Measurements from ENCODE around the gene NRG3. TPM values are rescaled to one million over a fixed set of nuclear protein-coding genes. Genes with fewer than 3 reads are reported as not detected.

NRG3 gene
- total and polyA plus RNA-seq, 2 donors (not counting 1 experiment from before 2014, with no cell fraction given): not detected

DNA sequence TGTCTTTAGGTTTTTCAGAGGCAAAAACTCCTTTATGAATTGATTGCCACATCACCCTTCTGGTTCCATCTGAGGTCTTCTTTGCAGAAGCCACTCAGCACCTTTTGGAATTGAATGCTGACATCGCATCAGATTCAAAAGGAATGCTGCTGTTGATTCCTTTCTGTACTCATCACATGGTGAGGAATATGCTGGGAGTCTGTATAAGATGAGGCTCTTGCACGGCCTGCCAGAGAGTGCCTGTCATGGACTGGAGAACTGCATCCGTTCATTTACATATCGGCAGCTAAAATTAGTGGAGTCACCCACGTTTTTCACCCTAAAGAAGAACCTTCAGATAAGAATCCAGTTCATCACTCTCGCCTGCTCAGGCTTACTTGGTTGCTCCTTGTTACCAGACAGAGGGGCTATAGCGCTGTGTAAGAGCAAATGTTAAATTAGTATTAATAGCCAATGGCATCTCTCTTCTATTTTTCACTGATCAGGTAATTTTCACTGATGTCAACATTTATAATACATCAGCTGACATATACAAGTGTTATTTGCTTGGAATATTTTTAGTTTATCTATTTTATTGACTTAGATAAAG lies 14.3 kb downstream of the NRG3 start:
- H3K4me3 ChIP-seq (replicated peaks in 1 of 4; ENCODE audit: control extremely low read depth in 1 of 4, insufficient read depth in 1 of 4, low read depth in 3 of 4, low read length in 4 of 4): no peak overlapping the region
- H3K9ac ChIP-seq (ENCODE audit: insufficient read depth, low read length): no peak overlapping the region
- no peak overlapping the region for H3K4me2 ChIP-seq (ENCODE audit: extremely low read depth, insufficient read depth, low read length)
- H3K79me2 ChIP-seq (ENCODE audit: control insufficient read depth, insufficient read depth, low read length): no peaks in the 10 kb centered on the region
- no peaks in the 10 kb centered on the region for H3K4me1 ChIP-seq (ENCODE audit: control insufficient read depth, extremely low read depth, insufficient read depth, low read length)
- no peak overlapping the region for H3K27ac ChIP-seq (ENCODE audit: insufficient read depth, low read length)
- H3K9me3 ChIP-seq (ENCODE audit: control insufficient read depth, insufficient read depth, low read depth, low read length): no peaks in the 10 kb centered on the region
- no peaks in the 10 kb centered on the region for H4K20me1 ChIP-seq (ENCODE audit: control insufficient read depth, extremely low read depth, insufficient read depth, low read length)
- TF ChIP-seq, protein P1, sequence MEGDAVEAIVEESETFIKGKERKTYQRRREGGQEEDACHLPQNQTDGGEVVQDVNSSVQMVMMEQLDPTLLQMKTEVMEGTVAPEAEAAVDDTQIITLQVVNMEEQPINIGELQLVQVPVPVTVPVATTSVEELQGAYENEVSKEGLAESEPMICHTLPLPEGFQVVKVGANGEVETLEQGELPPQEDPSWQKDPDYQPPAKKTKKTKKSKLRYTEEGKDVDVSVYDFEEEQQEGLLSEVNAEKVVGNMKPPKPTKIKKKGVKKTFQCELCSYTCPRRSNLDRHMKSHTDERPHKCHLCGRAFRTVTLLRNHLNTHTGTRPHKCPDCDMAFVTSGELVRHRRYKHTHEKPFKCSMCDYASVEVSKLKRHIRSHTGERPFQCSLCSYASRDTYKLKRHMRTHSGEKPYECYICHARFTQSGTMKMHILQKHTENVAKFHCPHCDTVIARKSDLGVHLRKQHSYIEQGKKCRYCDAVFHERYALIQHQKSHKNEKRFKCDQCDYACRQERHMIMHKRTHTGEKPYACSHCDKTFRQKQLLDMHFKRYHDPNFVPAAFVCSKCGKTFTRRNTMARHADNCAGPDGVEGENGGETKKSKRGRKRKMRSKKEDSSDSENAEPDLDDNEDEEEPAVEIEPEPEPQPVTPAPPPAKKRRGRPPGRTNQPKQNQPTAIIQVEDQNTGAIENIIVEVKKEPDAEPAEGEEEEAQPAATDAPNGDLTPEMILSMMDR (conservative IDR thresholded peaks at IDR 0.05 in 1 of 2, IDR thresholded peaks at IDR 0.05 in 1 of 2; ENCODE audit: low read depth in 1 of 2, low read length in 2 of 2): no peak
- no peak for TF ChIP-seq EZH2 (IDR thresholded peaks at IDR 0.05; ENCODE audit: low read length, missing control alignments)
- H2AFZ ChIP-seq (ENCODE audit: low read length): no peak overlapping the region
- DNase-seq (ENCODE audit: low read depth in 2 of 2): no peak
- H3K27me3 ChIP-seq (ENCODE audit: control insufficient read depth, insufficient read depth, low read length): no peaks in the 10 kb centered on the region
- no peaks in the 10 kb centered on the region for H3K36me3 ChIP-seq (ENCODE audit: control insufficient read depth, insufficient read depth, low read length)

DNA sequence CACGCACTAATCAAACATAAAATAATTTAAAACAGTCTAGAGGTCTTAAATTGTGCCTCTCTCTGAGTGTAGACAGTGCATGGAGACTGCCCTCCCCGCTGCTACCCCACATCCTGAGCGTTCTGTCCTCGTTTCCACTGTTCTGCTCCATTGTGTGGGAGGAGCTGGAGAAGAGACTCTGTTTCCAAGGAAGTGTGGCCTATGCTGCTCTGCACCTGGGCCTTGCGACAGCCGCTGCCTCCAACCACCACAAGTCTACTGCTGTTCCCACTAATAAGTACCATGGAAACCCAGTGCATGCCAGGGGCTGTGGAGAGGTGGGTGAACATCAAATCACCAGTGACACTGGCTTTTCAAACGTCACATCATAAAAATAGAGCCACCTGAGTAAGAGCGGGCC lies 19.6 kb downstream of the NRG3 start:
- Histone ChIP-seq H2AFZ (ENCODE audit: low read length) (no peak overlapping the region), H3K27ac (ENCODE audit: insufficient read depth, low read length) (no peak overlapping the region), H3K9ac (ENCODE audit: insufficient read depth, low read length) (no peak overlapping the region), H3K4me1 (ENCODE audit: control insufficient read depth, extremely low read depth, insufficient read depth, low read length) (no peaks in the 10 kb centered on the region), H4K20me1 (ENCODE audit: control insufficient read depth, extremely low read depth, insufficient read depth, low read length) (no peaks in the 10 kb centered on the region), H3K4me3 (replicated peaks in 1 of 4; ENCODE audit: control extremely low read depth in 1 of 4, insufficient read depth in 1 of 4, low read depth in 3 of 4, low read length in 4 of 4) (no peak overlapping the region), H3K27me3 (ENCODE audit: control insufficient read depth, insufficient read depth, low read length) (no peaks in the 10 kb centered on the region), H3K36me3 (ENCODE audit: control insufficient read depth, insufficient read depth, low read length) (no peaks in the 10 kb centered on the region), H3K9me3 (ENCODE audit: control insufficient read depth, insufficient read depth, low read depth, low read length) (no peaks in the 10 kb centered on the region), H3K79me2 (ENCODE audit: control insufficient read depth, insufficient read depth, low read length) (no peaks in the 10 kb centered on the region), H3K4me2 (ENCODE audit: extremely low read depth, insufficient read depth, low read length) (no peak overlapping the region)
- DNase-seq (ENCODE audit: low read depth in 2 of 2): no peak
- no peak for TF ChIP-seq EZH2 (IDR thresholded peaks at IDR 0.05; ENCODE audit: low read length, missing control alignments)
- TF ChIP-seq, protein P1 (conservative IDR thresholded peaks at IDR 0.05 in 1 of 2, IDR thresholded peaks at IDR 0.05 in 1 of 2; ENCODE audit: low read depth in 1 of 2, low read length in 2 of 2): no peak

DNA sequence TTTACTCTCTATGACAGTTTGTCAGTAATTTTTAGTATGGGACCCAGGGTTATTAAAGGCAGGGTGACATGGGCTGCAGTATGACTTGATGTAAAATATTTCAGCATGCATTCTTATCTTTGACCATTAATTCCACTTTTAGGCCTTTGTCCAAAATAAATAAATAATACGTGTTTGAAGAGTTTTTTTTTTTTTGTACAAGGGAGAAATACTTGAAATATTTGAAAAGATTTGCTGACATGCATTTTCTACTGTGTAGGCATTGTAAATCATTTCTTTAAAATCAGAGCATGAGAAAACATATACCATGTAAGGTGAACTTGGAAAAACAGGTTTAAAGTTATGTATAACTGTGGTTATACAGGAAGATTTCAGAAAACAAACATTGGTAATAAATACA lies 23.5 kb downstream of the NRG3 start:
- Histone ChIP-seq H3K27ac (ENCODE audit: insufficient read depth, low read length) (no peak overlapping the region), H3K36me3 (ENCODE audit: control insufficient read depth, insufficient read depth, low read length) (no peaks in the 10 kb centered on the region), H4K20me1 (ENCODE audit: control insufficient read depth, extremely low read depth, insufficient read depth, low read length) (no peaks in the 10 kb centered on the region), H3K4me1 (ENCODE audit: control insufficient read depth, extremely low read depth, insufficient read depth, low read length) (no peaks in the 10 kb centered on the region), H3K9ac (ENCODE audit: insufficient read depth, low read length) (no peak overlapping the region), H3K4me2 (ENCODE audit: extremely low read depth, insufficient read depth, low read length) (no peak overlapping the region), H3K9me3 (ENCODE audit: control insufficient read depth, insufficient read depth, low read depth, low read length) (no peaks in the 10 kb centered on the region), H3K4me3 (replicated peaks in 1 of 4; ENCODE audit: control extremely low read depth in 1 of 4, insufficient read depth in 1 of 4, low read depth in 3 of 4, low read length in 4 of 4) (no peak overlapping the region), H3K79me2 (ENCODE audit: control insufficient read depth, insufficient read depth, low read length) (no peaks in the 10 kb centered on the region), H3K27me3 (ENCODE audit: control insufficient read depth, insufficient read depth, low read length) (no peaks in the 10 kb centered on the region), H2AFZ (ENCODE audit: low read length) (no peak overlapping the region)
- TF ChIP-seq EZH2 (IDR thresholded peaks at IDR 0.05; ENCODE audit: low read length, missing control alignments): no peak
- TF ChIP-seq, protein P1 (conservative IDR thresholded peaks at IDR 0.05 in 1 of 2, IDR thresholded peaks at IDR 0.05 in 1 of 2; ENCODE audit: low read depth in 1 of 2, low read length in 2 of 2): no peak
- DNase-seq (ENCODE audit: low read depth in 2 of 2): no peak

All from fibroblast of lung (primary cell).